SJSA1 (cell line): Measurements from ENCODE around the gene JAGN1. TPM values are rescaled to one million over a fixed set of nuclear protein-coding genes. Genes with fewer than 3 reads are reported as not detected.
"Not testable (repeated sequence)": the region's sequence is repeated elsewhere in the genome, so short reads cannot be mapped to it uniquely, and the experiment has no call there.

Experiments used
- DNase-seq, 2 experiments: peaks; one replicate each; pipeline ENCODE4 v3.0.0-alpha.2; 2015 to 2020; ENCODE audit warnings: low spot score in 2 of 2, low read depth in 1 of 2
- H3K27ac ChIP-seq: fragments of 250-450 bp; sonication (Bioruptor Pico); 2 replicates; pipeline ENCODE4 v1.5.1; 2020; ENCODE audit warnings: mild to moderate bottlenecking, moderate library complexity
- H3K27me3 ChIP-seq: fragments of 250-450 bp; sonication (Bioruptor Pico); replicated peaks from 2 replicates; pipeline ENCODE4 v1.5.1; 2020; ENCODE audit warnings: mild to moderate bottlenecking, moderate library complexity
- H3K36me3 ChIP-seq: fragments of 250-450 bp; sonication (Bioruptor Pico); 2 replicates; pipeline ENCODE4 v1.5.1; 2020; ENCODE audit warnings: mild to moderate bottlenecking
- H3K4me1 ChIP-seq: fragments of 250-450 bp; sonication (Bioruptor Pico); replicated peaks from 2 replicates; pipeline ENCODE4 v1.6.1; 2021; ENCODE audit warnings: mild to moderate bottlenecking
- H3K4me3 ChIP-seq: fragments of 250-450 bp; sonication (Bioruptor Pico); 2 replicates; pipeline ENCODE4 v1.5.1; 2020; ENCODE audit warnings: mild to moderate bottlenecking
- H3K9me3 ChIP-seq: fragments of 250-450 bp; sonication (Bioruptor Pico); replicated peaks from 2 replicates; pipeline ENCODE4 v1.5.1; 2020; ENCODE audit warnings: mild to moderate bottlenecking
- total RNA-seq: library from RNA; depleted of rRNA; stranded (reverse); fragments of >200 nt; shearing (Covaris generic); gene quantifications from 2 replicates; pipeline ENCODE4 v1.2.3, GENCODE V29; 2014

JAGN1 gene
- total RNA-seq, 1 experiment from 2014 or later: 21.2 TPM

DNA sequence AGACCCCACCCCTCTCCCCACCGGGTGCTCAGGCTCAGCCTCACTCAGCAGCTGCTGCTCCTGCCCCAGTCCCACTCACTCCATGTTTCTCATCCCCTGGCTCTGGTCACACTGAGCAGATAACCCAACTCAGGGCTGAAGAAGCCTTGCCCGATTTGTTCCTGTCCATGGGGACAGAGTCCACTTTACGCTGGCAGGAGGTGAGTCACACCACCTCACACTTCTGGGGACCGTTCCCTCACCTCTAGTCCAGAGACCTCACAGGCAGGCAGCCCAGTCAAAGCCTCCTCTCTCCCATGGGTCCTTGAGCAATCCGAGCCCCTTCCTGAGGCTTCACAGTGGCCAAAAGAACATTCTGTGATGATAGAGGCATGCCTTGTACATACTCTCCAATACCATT is 11.7 kb upstream of the JAGN1 start:
- Histone ChIP-seq H3K27me3 (no peaks in the 10 kb centered on the region), H3K36me3 (no peaks in the 10 kb centered on the region), H3K9me3 (no peaks in the 10 kb centered on the region), H3K4me1 (peaks cover 2% of the 10 kb centered on the region), H3K27ac (no peak overlapping the region), H3K4me3 (no peak overlapping the region)
- DNase-seq: no peak

DNA sequence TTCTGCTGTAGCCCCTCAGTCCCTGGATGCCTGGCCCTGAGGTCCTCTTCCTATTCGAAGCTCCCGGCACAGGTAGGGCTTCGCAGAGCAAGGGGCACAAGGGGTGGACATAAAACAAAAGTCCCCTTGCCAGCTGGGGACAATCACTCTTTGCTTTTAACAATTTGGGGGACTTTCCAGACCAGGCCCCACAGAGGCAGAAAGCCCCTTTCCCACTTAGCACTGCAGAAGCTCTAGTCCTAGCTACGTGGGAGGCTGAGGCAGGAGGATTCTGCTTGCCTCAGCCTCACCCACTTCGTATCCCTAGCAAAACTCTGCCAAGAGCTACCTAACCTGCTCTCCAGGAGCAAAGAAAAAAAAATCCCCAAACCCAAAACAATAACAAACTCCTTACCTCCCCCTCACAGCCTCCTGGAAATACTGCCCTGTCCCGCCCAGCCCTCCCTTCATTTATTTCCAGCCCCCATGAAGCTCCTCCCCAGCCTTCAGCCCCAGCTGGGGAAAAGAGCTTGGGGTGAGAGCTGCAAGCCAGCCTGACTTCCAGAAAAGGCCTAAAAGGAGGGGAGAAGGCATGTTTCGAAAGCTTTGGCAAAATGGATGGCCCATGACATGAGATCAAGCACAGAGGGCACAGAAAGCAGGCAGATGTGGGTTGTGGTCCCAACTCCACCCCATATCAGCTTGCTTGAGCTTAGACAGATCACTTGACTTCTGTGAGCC is 10.4 kb upstream of the JAGN1 start, which contains the start of gene CIDEC:
TSS of gene CIDEC (minus strand) at position 424 of the 720 bp plus-strand sequence. CDS start 1,767 bp downstream, outside the sequence.
- DNase-seq: no peak

DNA sequence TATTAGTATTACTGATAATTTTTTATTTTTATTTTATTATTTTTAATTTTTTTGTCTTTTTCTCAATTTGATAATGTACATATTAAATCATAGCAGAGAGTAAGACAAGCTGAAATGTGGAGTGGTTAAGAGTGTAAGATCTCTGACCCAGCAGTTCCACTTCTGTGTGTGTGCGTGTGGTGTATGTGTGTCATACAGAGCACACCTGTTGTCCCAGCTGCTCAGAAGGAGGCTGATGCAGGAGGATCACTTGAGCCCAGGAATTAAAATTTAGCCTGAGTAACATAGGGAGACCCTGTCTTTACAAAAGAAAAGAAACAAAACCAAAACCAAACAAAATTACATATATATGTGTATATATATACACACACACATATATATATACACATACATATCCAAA is 9.0 kb upstream of the JAGN1 start:
- peaks cover 16% of the 10 kb centered on the region for H3K4me1 ChIP-seq
- H3K36me3 ChIP-seq: no peaks in the 10 kb centered on the region
- H3K27me3 ChIP-seq: no peaks in the 10 kb centered on the region
- no peak for DNase-seq
- H3K4me3 ChIP-seq: no peak overlapping the region
- no peak overlapping the region for H3K27ac ChIP-seq
- H3K9me3 ChIP-seq: no peaks in the 10 kb centered on the region

More for the DNA sequence above, 10.4 kb upstream of the JAGN1 start, which contains the start of gene CIDEC:
- H3K27me3 ChIP-seq: no peaks in the 10 kb centered on the region
- H3K27ac ChIP-seq: no peak within 1 kb of the TSS
- H3K36me3 ChIP-seq: no peaks in the 10 kb centered on the region
- no peaks in the 10 kb centered on the region for H3K9me3 ChIP-seq
- H3K4me1 ChIP-seq: peaks cover 15% of the 10 kb centered on the region
- no peak within 1 kb of the TSS for H3K4me3 ChIP-seq

DNA sequence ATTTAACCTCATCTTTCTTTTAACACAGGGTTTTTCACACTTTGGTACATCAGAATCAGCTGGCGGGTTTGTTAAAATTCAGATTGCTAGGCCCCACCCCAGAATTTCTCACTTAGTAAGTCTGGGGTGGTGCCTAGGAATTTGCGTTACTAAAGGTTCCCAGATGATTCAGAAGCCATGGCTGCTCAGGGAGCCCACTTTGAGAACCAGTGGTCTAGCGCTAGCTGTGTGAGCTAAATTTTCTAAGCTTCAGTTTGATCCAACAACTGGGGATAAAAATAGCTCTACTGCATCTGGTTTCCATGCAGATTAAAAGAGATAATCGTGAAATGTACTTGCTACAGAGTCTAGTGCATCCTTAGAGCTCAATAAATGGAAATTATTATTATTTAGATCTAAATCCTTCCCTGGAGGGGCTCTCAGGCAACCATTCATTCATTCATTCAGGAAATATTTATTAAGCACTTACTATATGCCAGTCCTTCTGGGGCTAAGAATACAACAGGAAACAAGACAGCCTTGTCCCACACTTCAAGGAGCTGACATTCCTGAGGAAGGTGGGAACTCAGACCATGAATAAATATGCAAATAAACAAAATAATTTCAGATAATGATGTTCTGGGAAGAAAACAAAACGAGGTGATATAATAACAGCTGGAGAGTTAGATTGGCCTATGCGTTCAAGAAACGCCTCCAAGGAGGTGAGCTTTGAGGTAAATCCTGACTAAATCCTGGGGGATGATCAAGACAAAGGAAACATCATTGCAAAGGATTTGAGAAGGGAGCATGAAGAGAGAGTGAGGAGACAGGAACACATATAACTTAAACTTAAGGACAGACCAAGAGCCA is 6.5 kb upstream of the JAGN1 start:
- Histone ChIP-seq H3K27ac (peak overlapping the region; percentile 80), H3K36me3 (no peaks in the 10 kb centered on the region), H3K9me3 (no peaks in the 10 kb centered on the region), H3K27me3 (no peaks in the 10 kb centered on the region), H3K4me1 (peaks cover 16% of the 10 kb centered on the region), H3K4me3 (no peak overlapping the region)
- DNase-seq: no peak

DNA sequence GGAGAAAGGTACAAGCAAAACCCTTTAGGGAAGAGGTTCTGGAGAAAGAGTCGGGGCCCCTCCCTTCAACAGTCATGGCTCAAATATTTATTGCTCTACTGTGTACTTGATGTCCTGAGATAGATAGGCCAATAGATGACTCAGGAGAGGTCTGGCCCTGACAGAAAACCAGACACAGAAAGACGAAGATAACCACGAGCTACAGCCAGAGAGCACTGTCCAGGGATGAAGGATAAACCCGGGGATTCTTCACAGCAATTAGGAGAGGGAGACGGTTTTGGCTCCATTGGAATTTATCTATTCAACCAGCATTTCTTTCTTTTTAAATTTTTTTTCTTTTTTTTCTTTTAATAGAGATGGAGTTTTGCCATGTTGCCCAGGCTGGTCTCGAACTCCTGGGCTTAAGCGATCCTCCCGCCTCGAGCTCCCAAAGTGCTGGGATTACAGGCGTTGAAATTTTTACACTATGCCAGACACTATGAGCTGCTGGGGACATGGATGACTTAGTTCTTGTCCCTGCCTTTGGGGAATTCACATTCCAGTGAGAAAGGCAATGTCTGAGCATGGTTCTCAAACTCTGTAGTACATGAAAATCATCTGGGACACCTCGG is 5.8 kb upstream of the JAGN1 start:
- H3K27me3 ChIP-seq: no peaks in the 10 kb centered on the region
- no peak overlapping the region for H3K4me3 ChIP-seq
- H3K4me1 ChIP-seq: peaks cover 16% of the 10 kb centered on the region
- DNase-seq: peak; percentile 67 to 70
- no peaks in the 10 kb centered on the region for H3K36me3 ChIP-seq
- H3K27ac ChIP-seq: peak overlapping the region; percentile 80
- H3K9me3 ChIP-seq: no peaks in the 10 kb centered on the region

DNA sequence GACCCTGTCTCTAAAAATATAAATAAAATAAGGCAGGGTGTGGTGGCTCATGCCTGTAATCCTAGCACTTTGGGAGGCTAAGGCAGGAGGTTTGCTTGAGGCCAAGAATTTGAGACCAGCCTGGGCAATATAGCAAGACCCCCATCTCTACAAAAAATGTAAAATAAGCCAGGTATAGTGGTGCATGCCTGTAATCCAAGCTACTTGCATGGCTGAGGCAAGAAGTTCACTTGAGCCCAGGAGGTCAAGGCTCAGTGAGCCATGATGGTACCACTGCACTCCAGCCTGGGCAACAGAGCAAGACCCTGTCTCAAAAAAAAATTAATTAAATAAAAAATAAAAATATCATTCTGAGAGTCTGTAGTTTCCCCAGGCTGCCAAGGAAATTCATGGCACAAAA is 4.1 kb upstream of the JAGN1 start:
- peaks cover 22% of the 10 kb centered on the region for H3K4me1 ChIP-seq
- H3K9me3 ChIP-seq: no peaks in the 10 kb centered on the region
- no peak overlapping the region for H3K27ac ChIP-seq
- DNase-seq: no peak
- H3K27me3 ChIP-seq: no peaks in the 10 kb centered on the region
- H3K4me3 ChIP-seq: no peak overlapping the region
- H3K36me3 ChIP-seq: peaks cover 4% of the 10 kb centered on the region; the same call in 1 of the 2 replicates

DNA sequence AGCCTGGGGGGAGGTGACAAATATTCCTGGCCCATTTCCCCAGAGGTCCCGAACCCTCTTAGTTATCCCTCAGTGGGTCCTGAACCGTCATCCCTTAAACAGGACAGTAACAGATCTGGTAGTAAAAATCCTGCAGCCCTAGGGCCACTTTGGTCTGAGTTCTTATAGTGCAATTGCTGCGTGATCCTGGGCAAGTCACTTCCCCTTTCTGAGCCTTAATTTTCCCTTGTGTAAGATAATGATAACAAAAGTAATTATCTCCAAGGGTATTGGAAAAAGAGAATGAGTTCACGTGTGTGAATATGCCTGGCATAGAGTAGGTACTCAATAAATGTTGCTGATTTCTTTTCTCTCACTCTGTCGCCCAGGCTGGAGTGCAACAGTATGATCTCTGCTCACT is 2.9 kb upstream of the JAGN1 start:
- no peaks in the 10 kb centered on the region for H3K9me3 ChIP-seq
- H3K27me3 ChIP-seq: no peaks in the 10 kb centered on the region
- H3K4me3 ChIP-seq: no peak overlapping the region
- no peak for DNase-seq
- H3K36me3 ChIP-seq: peaks cover 10% of the 10 kb centered on the region
- H3K4me1 ChIP-seq: peaks cover 22% of the 10 kb centered on the region
- no peak overlapping the region for H3K27ac ChIP-seq

DNA sequence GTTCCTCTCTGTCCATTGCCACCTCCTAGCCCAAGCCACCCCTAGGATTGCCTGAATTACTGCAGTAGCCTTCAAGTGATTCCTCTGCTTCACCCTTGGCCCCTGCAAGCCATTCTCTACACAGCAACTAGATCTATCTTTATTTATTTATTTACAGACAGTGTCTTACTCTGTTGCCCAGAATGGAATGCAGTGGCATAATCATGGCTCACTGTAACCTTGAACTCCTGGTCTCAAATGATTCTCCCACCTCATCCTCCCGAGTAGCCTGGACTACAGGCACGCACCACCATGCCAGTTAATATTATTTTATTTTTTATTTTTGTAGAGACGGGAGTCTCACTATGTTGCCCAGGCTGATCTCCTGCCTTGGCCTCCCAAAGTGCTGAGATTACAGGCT is 1.9 kb upstream of the JAGN1 start:
- H3K4me3 ChIP-seq: no peak overlapping the region
- no peaks in the 10 kb centered on the region for H3K27me3 ChIP-seq
- peaks cover 21% of the 10 kb centered on the region for H3K36me3 ChIP-seq
- H3K9me3 ChIP-seq: no peaks in the 10 kb centered on the region
- no peak overlapping the region for H3K27ac ChIP-seq
- no peak for DNase-seq
- peaks cover 24% of the 10 kb centered on the region for H3K4me1 ChIP-seq

DNA sequence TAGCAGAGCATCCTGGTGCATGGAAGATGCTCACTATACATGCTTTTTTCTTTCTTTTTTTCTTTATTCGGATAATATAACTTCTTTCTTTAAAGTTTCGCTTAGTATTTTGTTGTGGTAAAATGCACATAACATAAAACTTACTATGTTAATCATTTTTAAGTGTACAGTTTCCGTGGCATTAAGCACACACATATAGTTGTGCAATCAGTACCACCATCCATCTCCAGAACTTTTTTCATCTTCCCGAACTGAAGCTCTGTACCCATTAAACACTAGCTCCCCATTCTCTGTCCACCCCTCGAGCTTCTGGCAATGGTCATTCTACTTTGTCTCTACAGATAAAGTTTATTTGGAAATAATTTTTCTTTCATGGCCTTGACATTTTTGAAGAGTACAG is 1.0 kb upstream of the JAGN1 start:
- Histone ChIP-seq H3K36me3 (peaks cover 28% of the 10 kb centered on the region), H3K27me3 (no peaks in the 10 kb centered on the region), H3K27ac (no peak overlapping the region), H3K4me1 (peaks cover 22% of the 10 kb centered on the region), H3K9me3 (no peaks in the 10 kb centered on the region), H3K4me3 (no peak overlapping the region)
- no peak for DNase-seq

DNA sequence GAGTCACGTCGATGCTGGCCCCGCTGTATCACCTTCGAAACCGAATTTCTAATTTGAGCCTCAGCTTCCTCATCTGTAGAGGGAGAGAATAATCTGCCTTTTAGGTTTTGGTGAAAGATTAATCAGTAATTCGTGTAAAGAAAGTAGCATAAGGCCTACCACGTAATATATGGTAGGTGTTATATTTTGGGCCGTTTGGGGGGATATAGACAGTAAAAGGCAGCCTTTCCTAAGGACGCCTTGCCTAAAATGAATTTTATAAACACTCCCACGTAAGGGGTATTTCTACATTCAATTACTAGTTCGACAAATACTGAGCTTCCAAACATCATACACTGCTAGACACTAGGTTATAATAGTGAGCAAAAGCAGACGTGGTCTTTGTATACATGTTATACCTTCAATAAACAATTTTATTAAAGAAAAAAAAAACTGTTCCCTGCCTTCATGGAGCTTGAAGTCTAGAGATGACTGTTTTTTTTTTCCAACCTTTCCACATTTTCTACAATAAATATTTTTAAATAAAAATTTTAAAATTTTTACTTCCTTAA is 737 bp downstream of the JAGN1 start:
- Histone ChIP-seq H3K9me3 (no peaks in the 10 kb centered on the region; the same call in 1 of the 2 replicates), H3K27ac (peak overlapping the region; percentile 78), H3K4me3 (peak overlapping the region; percentile 93), H3K4me1 (peaks cover 15% of the 10 kb centered on the region), H3K27me3 (no peaks in the 10 kb centered on the region), H3K36me3 (peaks cover 40% of the 10 kb centered on the region)
- no peak for DNase-seq

DNA sequence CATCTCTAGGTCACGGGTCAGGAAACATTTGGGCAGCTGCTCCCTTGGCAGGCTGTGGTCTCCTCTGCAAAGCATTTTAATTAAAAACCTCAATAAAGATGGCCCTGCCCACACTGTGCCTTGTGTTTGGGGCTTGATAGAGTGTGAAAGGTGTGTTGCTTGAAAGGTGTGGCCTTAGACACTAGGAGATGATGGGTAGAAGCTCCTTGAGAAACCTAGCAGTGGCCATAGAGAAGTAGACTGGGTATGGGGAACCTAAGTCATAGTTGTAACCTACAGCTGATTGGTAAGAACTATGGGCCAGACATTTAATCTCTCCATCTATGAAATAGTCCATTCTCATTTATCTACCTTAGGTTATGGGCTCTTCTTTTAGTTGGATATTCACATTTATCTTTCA is 3.3 kb downstream of the JAGN1 start:
- H3K27me3 ChIP-seq: no peaks in the 10 kb centered on the region
- H3K36me3 ChIP-seq: peaks cover 42% of the 10 kb centered on the region
- no peaks in the 10 kb centered on the region; the same call in 1 of the 2 replicates for H3K9me3 ChIP-seq
- DNase-seq: no peak
- peaks cover 15% of the 10 kb centered on the region for H3K4me1 ChIP-seq
- H3K27ac ChIP-seq: no peak overlapping the region
- no peak overlapping the region for H3K4me3 ChIP-seq

DNA sequence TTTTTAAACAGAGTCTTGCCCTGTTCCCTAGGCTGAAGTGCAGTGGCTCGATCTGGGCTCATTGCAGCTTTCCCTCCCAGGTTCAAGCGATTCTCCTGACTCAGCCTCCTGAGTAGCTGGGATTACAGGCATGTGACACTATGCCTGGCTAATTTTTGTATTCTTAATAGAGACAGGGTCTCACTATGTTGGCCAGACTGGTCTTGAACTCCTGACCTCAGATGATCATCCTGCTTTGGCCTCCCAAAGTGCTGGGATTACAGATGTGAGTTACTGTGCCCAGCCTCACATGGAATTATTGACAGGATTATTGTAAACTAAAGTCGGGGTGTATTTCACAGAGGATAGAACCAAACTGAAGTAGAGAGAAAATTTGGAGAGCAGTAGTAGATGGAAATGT is 5.3 kb downstream of the JAGN1 start:
- not testable (repeated sequence) for H3K27me3 ChIP-seq, H3K4me3 ChIP-seq, H3K4me1 ChIP-seq, DNase-seq, H3K9me3 ChIP-seq, H3K27ac ChIP-seq
- peaks cover 39% of the 10 kb centered on the region for H3K36me3 ChIP-seq

DNA sequence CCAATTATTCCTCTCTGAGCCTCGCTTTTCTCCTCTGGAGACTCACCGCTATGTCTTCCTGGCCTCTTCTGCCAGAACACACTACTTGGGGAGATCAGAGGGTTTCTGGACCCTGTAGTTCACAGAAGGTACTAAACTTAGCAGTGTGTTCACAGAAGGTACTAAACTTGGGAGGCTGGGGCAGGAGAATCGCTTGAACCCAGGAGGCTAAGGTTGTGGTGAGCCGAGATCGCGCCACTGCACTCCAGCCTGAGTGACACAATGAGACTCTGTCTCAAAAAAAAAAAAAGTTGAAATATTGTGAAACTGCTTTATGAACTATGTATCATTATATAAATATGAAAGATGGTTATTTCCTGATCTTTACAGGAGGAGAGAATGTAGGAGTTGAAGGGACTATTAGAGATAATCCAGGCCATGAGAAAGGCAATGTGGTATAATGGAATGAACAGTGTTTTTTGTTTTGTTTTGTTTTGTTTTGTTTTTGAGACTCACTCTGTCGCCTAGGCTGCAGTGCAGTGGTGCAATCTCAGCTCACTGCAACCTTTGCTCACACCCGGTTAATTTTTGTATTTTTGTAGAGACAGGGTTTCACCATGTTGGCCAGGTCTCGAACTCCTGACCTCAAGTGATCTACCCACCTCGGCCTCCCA is 6.5 kb downstream of the JAGN1 start:
- H3K4me3 ChIP-seq, H3K9me3 ChIP-seq, DNase-seq, H3K4me1 ChIP-seq, H3K27me3 ChIP-seq, H3K27ac ChIP-seq: not testable (repeated sequence)
- peaks cover 38% of the 10 kb centered on the region for H3K36me3 ChIP-seq
